Adrenal gland (tissue), 12 donors: ENCODE measurements around the gene GMPPA. TPM values are rescaled to one million over a fixed set of nuclear protein-coding genes. Genes with fewer than 3 reads are reported as not detected.

Experiments
- DNase-seq, 7 donors: peaks; one replicate each; pipeline ENCODE4 v3.0.0-alpha.2; 2019 to 2020
- H3K27ac ChIP-seq, 5 donors: fragments of 200-600 bp; sonication (generic) in 4 of 5; 1 replicate in 3 of 5; 2 replicates in 2 of 5; pipeline versions ENCODE4 v1.5.1 to v1.8.0; 2016 to 2020; ENCODE audit warnings: mild to moderate bottlenecking in 1 of 5
- H3K27me3 ChIP-seq: fragments of 200-600 bp; 2 replicates; pipeline ENCODE4 v1.8.0; 2021
- H3K36me3 ChIP-seq, 2 donors: fragments of 200-600 bp; replicated peaks in 1 of 2; 1 replicate in 1 of 2; 2 replicates in 1 of 2; pipeline versions ENCODE4 v1.5.1 to v1.8.0; 2018 to 2022
- H3K4me1 ChIP-seq, 2 donors: fragments of 200-600 bp; replicated peaks in 1 of 2; 1 replicate in 1 of 2; 2 replicates in 1 of 2; pipeline versions ENCODE4 v1.5.1 to v1.8.0; 2018 to 2021
- H3K4me3 ChIP-seq, 4 donors: fragments of 200-600 bp; sonication (generic) in 3 of 4; one replicate each; pipeline ENCODE4 v1.5.1; 2016 to 2018
- H3K9me3 ChIP-seq, 3 donors: fragments of 200-600 bp; sonication (generic) in 1 of 3; replicated peaks in 1 of 3; 1 replicate in 2 of 3; 2 replicates in 1 of 3; pipeline versions ENCODE4 v1.5.1 to v1.8.0; 2016 to 2021
- POLR2A ChIP-seq, 2 donors: fragments of 450-650 bp; IDR thresholded peaks; one replicate each; pipeline ENCODE4 v1.6.1; 2017; ENCODE audit warnings: antibody characterized with exemption in 2 of 2, mild to moderate bottlenecking in 2 of 2, moderate library complexity in 1 of 2
- WGBS, 4 donors: extraction: QIAGEN DNeasy Blood & Tissue Kit in 2 of 4; methylation state at CpG; one replicate each; pipeline versions ENCODE4 v1.1.5 to v1.1.7; 2013 to 2017; 5-methylcytosine and 5-hydroxymethylcytosine counted together
- intact Hi-C, 2 donors: fragments of 100-400 bp; cut with DNase I; formaldehyde crosslinking; loops; one replicate each; pipeline versions ENCODE4 v1.14.1 to v1.15.0; 2022 to 2023
- microRNA-seq, 3 donors: library from miRNA; unstranded; fragments of <30 nt; microRNA quantifications; one replicate each; pipeline ENCODE4, GENCODE V29; 2017 to 2020
- polyA plus RNA-seq, 3 donors: library from polyadenylated mRNA; stranded (reverse); fragments of 200-250 nt in 2 of 3; fragments of 350-450 nt in 1 of 3; fragmentation: Illumina TruSeq in 1 of 3; extraction: RNeasy Lipid Tissue Mini Kit (QIAGEN cat#74804) in 1 of 3; gene quantifications; one replicate each; pipeline ENCODE4 v1.2.3, GENCODE V29; 2013 to 2014
- small RNA-seq, 2 donors: library from RNA; depleted of rRNA; stranded (forward); fragments of <200 nt; gene quantifications; one replicate each; pipeline ENCODE3, GENCODE V24; 2016
- total RNA-seq, 9 donors: library from RNA; depleted of rRNA in 4 of 9; stranded (reverse); fragments of >200 nt in 4 of 9; fragments of 120-200 nt in 1 of 9; fragmentation: NEBNext Ultra II Directional in 1 of 9; extraction: Animal tissue kit (Norgen Biotek cat#: 25700) in 1 of 9; gene quantifications; one replicate each; pipeline versions ENCODE4 v1.1.0 to v1.2.4, GENCODE V29; 2013 to 2023
- TF ChIP-seq, protein P1 (sequence below), 6 experiments: fragments of 450-650 bp in 4 of 6; fragments of 200-600 bp in 2 of 6; sonication (generic) in 1 of 6; IDR thresholded peaks; 1 replicate in 5 of 6; 2 replicates in 1 of 6; pipeline versions ENCODE4 v1.5.1 to v1.8.0; 2016 to 2021; ENCODE audit warnings: antibody characterized with exemption in 6 of 6, mild to moderate bottlenecking in 2 of 6, moderate library complexity in 1 of 6
- donor health status: healthy with polysubstance abuse.
- donor health status: Bipolar disorder and iron deficiency.
- donor health status: DM: yes; HTN: yes; CAD: no.
- donor health status: DM: no; HTN: no; CAD: no.
- donor health status: DM: no; HTN: no; CAD: no.
- donor health status: DM: yes; HTN: yes; CAD: no.

Gene GMPPA
- total and polyA plus RNA-seq, 12 donors: 23.0 to 72.2 (median 35.3) TPM

DNA sequence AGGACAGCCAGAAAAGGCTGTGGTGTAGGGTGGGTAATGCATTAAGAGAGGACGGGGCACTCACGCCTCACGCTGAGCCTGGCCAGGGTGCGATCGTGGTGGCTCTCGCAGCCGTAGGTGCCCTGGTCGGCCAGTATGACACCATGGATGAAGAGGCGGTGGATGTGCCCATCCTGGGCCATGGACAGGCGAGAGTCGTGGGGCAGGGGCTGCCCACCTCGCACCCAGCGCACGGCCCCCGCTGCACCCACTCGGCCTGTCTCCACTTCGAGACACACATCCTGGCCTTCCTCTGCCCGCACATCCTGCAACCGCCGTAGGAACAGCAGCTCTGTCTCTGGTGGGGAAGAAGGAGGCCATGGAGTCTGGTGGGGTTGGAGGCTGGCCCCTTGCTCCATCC, 57.3 kb downstream of the GMPPA start:
- peaks cover 14 to 16% of the 10 kb centered on the region in 2 donors for H3K4me1 ChIP-seq
- H3K36me3 ChIP-seq: no peaks in the 10 kb centered on the region
- 85 to 97% (median 94%) methylated on average over 8 to 20 of the region's 20 CpGs for WGBS, 4 donors
- no peaks in the 10 kb centered on the region for H3K9me3 ChIP-seq
- H3K27ac ChIP-seq: no peak overlapping the region
- H3K27me3 ChIP-seq: no peaks in the 10 kb centered on the region
- intact Hi-C loops: no loop called here
- no peak for TF ChIP-seq POLR2A (IDR thresholded peaks at IDR 0.05)
- TF ChIP-seq, protein P1, sequence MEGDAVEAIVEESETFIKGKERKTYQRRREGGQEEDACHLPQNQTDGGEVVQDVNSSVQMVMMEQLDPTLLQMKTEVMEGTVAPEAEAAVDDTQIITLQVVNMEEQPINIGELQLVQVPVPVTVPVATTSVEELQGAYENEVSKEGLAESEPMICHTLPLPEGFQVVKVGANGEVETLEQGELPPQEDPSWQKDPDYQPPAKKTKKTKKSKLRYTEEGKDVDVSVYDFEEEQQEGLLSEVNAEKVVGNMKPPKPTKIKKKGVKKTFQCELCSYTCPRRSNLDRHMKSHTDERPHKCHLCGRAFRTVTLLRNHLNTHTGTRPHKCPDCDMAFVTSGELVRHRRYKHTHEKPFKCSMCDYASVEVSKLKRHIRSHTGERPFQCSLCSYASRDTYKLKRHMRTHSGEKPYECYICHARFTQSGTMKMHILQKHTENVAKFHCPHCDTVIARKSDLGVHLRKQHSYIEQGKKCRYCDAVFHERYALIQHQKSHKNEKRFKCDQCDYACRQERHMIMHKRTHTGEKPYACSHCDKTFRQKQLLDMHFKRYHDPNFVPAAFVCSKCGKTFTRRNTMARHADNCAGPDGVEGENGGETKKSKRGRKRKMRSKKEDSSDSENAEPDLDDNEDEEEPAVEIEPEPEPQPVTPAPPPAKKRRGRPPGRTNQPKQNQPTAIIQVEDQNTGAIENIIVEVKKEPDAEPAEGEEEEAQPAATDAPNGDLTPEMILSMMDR (IDR thresholded peaks at IDR 0.05): no peak
- no peak overlapping the region for H3K4me3 ChIP-seq
- no peak for DNase-seq

DNA sequence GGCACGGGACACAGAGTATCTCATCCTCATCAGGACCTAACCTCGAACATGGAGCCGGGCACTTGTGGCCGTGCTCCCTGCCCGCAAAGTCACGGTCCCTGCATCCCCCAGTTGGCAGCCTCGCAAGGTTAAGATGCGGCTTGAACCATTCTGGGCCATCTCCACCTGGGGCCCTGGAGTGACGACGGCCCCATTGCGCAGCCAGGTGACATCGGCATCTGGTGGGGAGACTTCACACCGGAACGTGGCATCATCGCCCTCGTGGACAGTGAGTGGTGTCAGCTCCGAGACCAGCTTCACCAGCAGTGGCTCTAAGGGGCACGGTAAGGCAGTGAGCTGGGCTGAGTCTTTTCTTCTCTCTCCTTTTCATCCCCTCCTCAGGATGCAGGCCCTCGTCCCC, 57.7 kb downstream of the GMPPA start:
- Histone ChIP-seq H3K9me3 (no peaks in the 10 kb centered on the region), H3K4me1 (peaks cover 14 to 16% of the 10 kb centered on the region in 2 donors), H3K36me3 (no peaks in the 10 kb centered on the region), H3K4me3 (no peak overlapping the region), H3K27me3 (no peaks in the 10 kb centered on the region), H3K27ac (no peak overlapping the region)
- DNase-seq: no peak
- 94 to 98% (median 95%) methylated on average over 15 to 19 of the region's 19 CpGs for WGBS, 4 donors
- intact Hi-C loops: no loop called here
- TF ChIP-seq POLR2A (IDR thresholded peaks at IDR 0.05): no peak
- TF ChIP-seq, protein P1 (IDR thresholded peaks at IDR 0.05): no peak

Small RNAs within 50 kb of the gene (microRNA-seq; reads per million reads assigned to microRNA genes)
- gene MIR3132: 0 reads per million in 3 donors

Small RNAs within 50 kb of the gene (small RNA-seq; reads per million reads assigned to genes)
- gene MIR3132: 0 reads per million in 2 donors

Other genes with a start within 250 kb of the GMPPA start
- gene TUBA4B, start 245.6 kb upstream of the GMPPA start, total RNA-seq: under 1 TPM in 1 of 9 donors, not detected in 8; 0.14 TPM
- under 1 TPM in 1 of 3 donors, not detected in 2; 0.07 TPM for gene TUBA4B, start 245.6 kb upstream of the GMPPA start, polyA plus RNA-seq
- gene TUBA4A, start 245.0 kb upstream of the GMPPA start, total RNA-seq: 100 to 1,000 TPM in 1 of 9 donors, 10 to 100 TPM in 8; 16.6 to 207 (median 26.4) TPM
- 100 to 1,000 TPM in 1 of 3 donors, 10 to 100 TPM in 2; 13.4 to 741 (median 39.6) TPM for gene TUBA4A, start 245.0 kb upstream of the GMPPA start, polyA plus RNA-seq
- gene DNAJB2, start 219.5 kb upstream of the GMPPA start, total RNA-seq: 100 to 1,000 TPM in 8 of 9 donors, 10 to 100 TPM in 1; 80.6 to 180 (median 134) TPM
- 100 to 1,000 TPM; 126 to 201 (median 145) TPM for gene DNAJB2, start 219.5 kb upstream of the GMPPA start, polyA plus RNA-seq
- gene PTPRN, start 189.5 kb upstream of the GMPPA start, total RNA-seq: 100 to 1,000 TPM in 1 of 9 donors, 10 to 100 TPM in 2, 1 to 10 TPM in 4, under 1 TPM in 1, not detected in 1; 0.39 to 106 (median 8.9) TPM
- 10 to 100 TPM in 2 of 3 donors, 1 to 10 TPM in 1; 8.5 to 45.3 (median 26.7) TPM for gene PTPRN, start 189.5 kb upstream of the GMPPA start, polyA plus RNA-seq
- gene RESP18, start 166.1 kb upstream of the GMPPA start, total RNA-seq: not detected
- not detected for gene RESP18, start 166.1 kb upstream of the GMPPA start, polyA plus RNA-seq
- gene DNPEP, start 111.0 kb upstream of the GMPPA start, total RNA-seq: 10 to 100 TPM; 33.5 to 59.2 (median 50.6) TPM
- 100 to 1,000 TPM in 1 of 3 donors, 10 to 100 TPM in 2; 30.0 to 107 (median 93.9) TPM for gene DNPEP, start 111.0 kb upstream of the GMPPA start, polyA plus RNA-seq
- 10 to 100 TPM in 3 of 9 donors, 1 to 10 TPM in 5, under 1 TPM in 1; 0.94 to 46.5 (median 7.9) TPM for gene DES, start 80.5 kb upstream of the GMPPA start, total RNA-seq
- 100 to 1,000 TPM in 1 of 3 donors, 10 to 100 TPM in 2; 58.4 to 283 (median 60.1) TPM for gene DES, start 80.5 kb upstream of the GMPPA start, polyA plus RNA-seq
- gene SPEG, start 64.0 kb upstream of the GMPPA start, total RNA-seq: 10 to 100 TPM in 1 of 9 donors, 1 to 10 TPM in 6, under 1 TPM in 2; 0.66 to 14.8 (median 4.1) TPM
- 100 to 1,000 TPM in 1 of 3 donors, 10 to 100 TPM in 1, 1 to 10 TPM in 1; 4.3 to 178 (median 40.1) TPM for gene SPEG, start 64.0 kb upstream of the GMPPA start, polyA plus RNA-seq
- 1 to 10 TPM in 2 of 9 donors, under 1 TPM in 3, not detected in 4; 0.15 to 2.2 (median 0.83) TPM for gene ASIC4, start 15.6 kb downstream of the GMPPA start, total RNA-seq
- gene ASIC4, start 15.6 kb downstream of the GMPPA start, polyA plus RNA-seq: 10 to 100 TPM in 1 of 3 donors, 1 to 10 TPM in 1, under 1 TPM in 1; 0.31 to 16.3 (median 1.8) TPM
- 100 to 1,000 TPM in 3 of 9 donors, 10 to 100 TPM in 6; 42.0 to 196 (median 80.3) TPM for gene CHPF, start 44.9 kb downstream of the GMPPA start, total RNA-seq
- 10 to 100 TPM in 2 of 3 donors, 1 to 10 TPM in 1; 9.1 to 49.8 (median 44.2) TPM for gene CHPF, start 44.9 kb downstream of the GMPPA start, polyA plus RNA-seq
- 10 to 100 TPM in 5 of 9 donors, 1 to 10 TPM in 4; 3.3 to 16.2 (median 10.1) TPM for gene TMEM198, start 45.1 kb downstream of the GMPPA start, total RNA-seq
- gene TMEM198, start 45.1 kb downstream of the GMPPA start, polyA plus RNA-seq: 10 to 100 TPM in 2 of 3 donors, 1 to 10 TPM in 1; 7.5 to 12.1 (median 10.2) TPM
- gene OBSL1, start 72.6 kb downstream of the GMPPA start, total RNA-seq: 100 to 1,000 TPM; 127 to 215 (median 174) TPM
- 100 to 1,000 TPM in 2 of 3 donors, 10 to 100 TPM in 1; 63.9 to 427 (median 408) TPM for gene OBSL1, start 72.6 kb downstream of the GMPPA start, polyA plus RNA-seq
- 100 to 1,000 TPM in 3 of 9 donors, 10 to 100 TPM in 6; 24.6 to 704 (median 41.5) TPM for gene INHA, start 73.4 kb downstream of the GMPPA start, total RNA-seq
- gene INHA, start 73.4 kb downstream of the GMPPA start, polyA plus RNA-seq: 100 to 1,000 TPM in 1 of 3 donors, 10 to 100 TPM in 2; 18.9 to 120 (median 44.6) TPM
- gene STK11IP, start 99.0 kb downstream of the GMPPA start, total RNA-seq: 10 to 100 TPM in 7 of 9 donors, 1 to 10 TPM in 2; 5.0 to 43.7 (median 20.2) TPM
- 10 to 100 TPM; 10.8 to 68.1 (median 47.6) TPM for gene STK11IP, start 99.0 kb downstream of the GMPPA start, polyA plus RNA-seq
- 10 to 100 TPM in 6 of 9 donors, 1 to 10 TPM in 3; 3.9 to 32.8 (median 13.8) TPM for gene SLC4A3, start 128.7 kb downstream of the GMPPA start, total RNA-seq
- 10 to 100 TPM in 2 of 3 donors, 1 to 10 TPM in 1; 5.2 to 40.5 (median 40.0) TPM for gene SLC4A3, start 128.7 kb downstream of the GMPPA start, polyA plus RNA-seq